Sigmoid colon (tissue), 7 donors: Measurements from ENCODE around the gene NEDD9. TPM values are rescaled to one million over a fixed set of nuclear protein-coding genes. Genes with fewer than 3 reads are reported as not detected.

ENCODE experiments used
- DNase-seq: peaks from one replicate; pipeline ENCODE4 v3.0.0-alpha.2; 2019
- H3K27ac ChIP-seq, 4 donors: fragments of 200-600 bp; sonication (generic); one replicate each; pipeline ENCODE4 v1.5.1; 2016 to 2019; ENCODE audit warnings: mild to moderate bottlenecking in 1 of 4
- H3K27me3 ChIP-seq, 3 donors: fragments of 200-600 bp; sonication (generic); one replicate each; pipeline ENCODE4 v1.5.1; 2019; ENCODE audit warnings: mild to moderate bottlenecking in 1 of 3
- H3K36me3 ChIP-seq, 4 donors: fragments of 200-600 bp; sonication (generic); one replicate each; pipeline ENCODE4 v1.5.1; 2016 to 2019
- H3K4me1 ChIP-seq, 4 donors: fragments of 200-600 bp; sonication (generic); one replicate each; pipeline ENCODE4 v1.5.1; 2017 to 2019
- H3K4me3 ChIP-seq, 4 donors: fragments of 200-600 bp; sonication (generic); one replicate each; pipeline ENCODE4 v1.5.1; 2017 to 2019; ENCODE audit warnings: mild to moderate bottlenecking in 2 of 4, moderate library complexity in 1 of 4
- H3K9me3 ChIP-seq, 4 donors: fragments of 200-600 bp in 3 of 4; sonication (generic) in 3 of 4; one replicate each; pipeline versions ENCODE4 v1.5.1 to v1.6.1; 2013 to 2019
- EP300 ChIP-seq, 4 donors: sonication (generic); formaldehyde crosslinking; IDR thresholded peaks; one replicate each; pipeline ENCODE4 v1.6.1; 2017; ENCODE audit warnings: antibody characterized with exemption in 4 of 4
- POLR2A ChIP-seq, 2 donors: fragments of 450-650 bp; IDR thresholded peaks; one replicate each; pipeline ENCODE4 v1.6.1; 2016; ENCODE audit warnings: antibody characterized with exemption in 2 of 2, mild to moderate bottlenecking in 2 of 2, moderate library complexity in 2 of 2
- POLR2AphosphoS5 ChIP-seq, 4 donors: sonication (generic); formaldehyde crosslinking; IDR thresholded peaks; one replicate each; pipeline ENCODE4 v1.6.1; 2017; ENCODE audit warnings: antibody characterized with exemption in 4 of 4
- WGBS, 2 donors: extraction: QIAGEN DNeasy Blood & Tissue Kit; methylation state at CpG; one replicate each; pipeline ENCODE4 v1.1.7; 2013; 5-methylcytosine and 5-hydroxymethylcytosine counted together
- intact Hi-C: fragments of 100-400 bp; cut with DNase I; formaldehyde crosslinking; loops from one replicate; pipeline ENCODE4 v1.15.1; 2023
- polyA plus RNA-seq, 3 donors: library from polyadenylated mRNA; stranded (reverse); fragments of 200-250 nt; gene quantifications; one replicate each; pipeline ENCODE4 v1.2.3, GENCODE V29; 2013
- total RNA-seq, 4 donors: library from RNA; depleted of rRNA; stranded (reverse); fragments of >200 nt; gene quantifications; one replicate each; pipeline ENCODE4 v1.1.0, GENCODE V29; 2016
- TF ChIP-seq, protein P1 (sequence below), 4 experiments: fragments of 450-650 bp in 3 of 4; fragments of 200-600 bp in 1 of 4; IDR thresholded peaks; one replicate each; pipeline ENCODE4 v1.5.1; 2016 to 2019; ENCODE audit warnings: antibody characterized with exemption in 4 of 4, mild to moderate bottlenecking in 3 of 4, moderate library complexity in 2 of 4
- donor health status: healthy with polysubstance abuse.
- donor health status: Bipolar disorder and iron deficiency.
- donor health status: healthy.

NEDD9 gene
- total and polyA plus RNA-seq, 7 donors = 13.8 to 42.5 (median 21.4) TPM

DNA sequence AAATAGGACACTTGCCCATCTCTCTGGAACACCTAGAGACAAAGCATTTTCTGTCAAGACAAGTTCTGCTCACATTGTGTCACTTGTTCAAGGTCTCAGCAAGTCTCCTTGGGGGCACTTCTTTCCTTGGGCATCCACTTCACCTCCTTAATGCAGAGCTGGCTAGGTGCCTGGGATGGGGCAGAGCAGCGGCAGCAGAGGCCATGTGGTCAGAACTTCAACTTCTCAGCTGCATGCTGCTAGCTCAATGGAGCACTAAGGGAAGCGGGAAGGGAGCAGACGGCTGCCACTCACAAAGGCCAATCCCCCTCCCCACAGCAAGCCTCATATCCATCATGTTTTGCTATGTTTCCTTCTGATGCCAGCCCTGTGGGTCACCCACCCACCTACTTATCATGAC, 31.5 kb downstream of the NEDD9 start:
- Histone ChIP-seq H3K9me3 (no peaks in the 10 kb centered on the region), H3K36me3 (peaks cover 0 to 8% (median 0%) of the 10 kb centered on the region in 4 donors), H3K4me1 (peaks cover 0 to 25% (median 15%) of the 10 kb centered on the region in 4 donors), H3K4me3 (no peak overlapping the region), H3K27ac (no peak overlapping the region), H3K27me3 (no peaks in the 10 kb centered on the region)
- DNase-seq = no peak
- WGBS, 2 donors = 65 to 66% methylated on average over 3 of the region's 3 CpGs
- TF ChIP-seq POLR2A (IDR thresholded peaks at IDR 0.05) = no peak
- no peak for TF ChIP-seq EP300 (IDR thresholded peaks at IDR 0.05)
- no peak for TF ChIP-seq POLR2AphosphoS5 (IDR thresholded peaks at IDR 0.05)
- TF ChIP-seq, protein P1, sequence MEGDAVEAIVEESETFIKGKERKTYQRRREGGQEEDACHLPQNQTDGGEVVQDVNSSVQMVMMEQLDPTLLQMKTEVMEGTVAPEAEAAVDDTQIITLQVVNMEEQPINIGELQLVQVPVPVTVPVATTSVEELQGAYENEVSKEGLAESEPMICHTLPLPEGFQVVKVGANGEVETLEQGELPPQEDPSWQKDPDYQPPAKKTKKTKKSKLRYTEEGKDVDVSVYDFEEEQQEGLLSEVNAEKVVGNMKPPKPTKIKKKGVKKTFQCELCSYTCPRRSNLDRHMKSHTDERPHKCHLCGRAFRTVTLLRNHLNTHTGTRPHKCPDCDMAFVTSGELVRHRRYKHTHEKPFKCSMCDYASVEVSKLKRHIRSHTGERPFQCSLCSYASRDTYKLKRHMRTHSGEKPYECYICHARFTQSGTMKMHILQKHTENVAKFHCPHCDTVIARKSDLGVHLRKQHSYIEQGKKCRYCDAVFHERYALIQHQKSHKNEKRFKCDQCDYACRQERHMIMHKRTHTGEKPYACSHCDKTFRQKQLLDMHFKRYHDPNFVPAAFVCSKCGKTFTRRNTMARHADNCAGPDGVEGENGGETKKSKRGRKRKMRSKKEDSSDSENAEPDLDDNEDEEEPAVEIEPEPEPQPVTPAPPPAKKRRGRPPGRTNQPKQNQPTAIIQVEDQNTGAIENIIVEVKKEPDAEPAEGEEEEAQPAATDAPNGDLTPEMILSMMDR (IDR thresholded peaks at IDR 0.05) = no peak
- intact Hi-C loops = no loop called here

DNA sequence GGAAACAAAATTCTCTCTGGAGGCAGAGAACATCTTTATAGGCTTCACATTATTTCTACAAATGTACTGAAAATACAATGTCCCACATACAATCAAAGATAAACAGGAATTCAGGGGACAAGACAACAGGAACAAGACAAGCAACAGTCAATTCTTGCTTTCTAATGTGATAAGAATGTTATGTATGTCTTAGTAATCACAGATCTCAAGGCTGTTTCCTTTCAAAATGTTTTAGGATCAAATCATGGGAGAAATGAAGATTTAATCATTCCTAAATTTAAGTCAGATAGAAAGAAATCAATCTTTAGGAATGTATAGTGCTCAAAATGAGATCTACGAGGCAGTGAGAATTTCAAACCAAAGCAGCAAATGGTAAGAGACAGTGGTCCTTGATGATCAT, 32.1 kb downstream of the NEDD9 start:
- no peaks in the 10 kb centered on the region for H3K27me3 ChIP-seq
- no peaks in the 10 kb centered on the region for H3K9me3 ChIP-seq
- intact Hi-C loops = no loop called here
- peaks cover 0 to 25% (median 17%) of the 10 kb centered on the region in 4 donors for H3K4me1 ChIP-seq
- no peak overlapping the region for H3K27ac ChIP-seq
- no peak overlapping the region for H3K4me3 ChIP-seq
- H3K36me3 ChIP-seq = peaks cover 0 to 8% (median 0%) of the 10 kb centered on the region in 4 donors
- TF ChIP-seq POLR2AphosphoS5 (IDR thresholded peaks at IDR 0.05) (no peak), EP300 (IDR thresholded peaks at IDR 0.05) (no peak), POLR2A (IDR thresholded peaks at IDR 0.05) (no peak)
- TF ChIP-seq, protein P1 (IDR thresholded peaks at IDR 0.05) = no peak
- DNase-seq = no peak
- 95 to 99% methylated on average over 1 of the region's 1 CpG for WGBS, 2 donors

DNA sequence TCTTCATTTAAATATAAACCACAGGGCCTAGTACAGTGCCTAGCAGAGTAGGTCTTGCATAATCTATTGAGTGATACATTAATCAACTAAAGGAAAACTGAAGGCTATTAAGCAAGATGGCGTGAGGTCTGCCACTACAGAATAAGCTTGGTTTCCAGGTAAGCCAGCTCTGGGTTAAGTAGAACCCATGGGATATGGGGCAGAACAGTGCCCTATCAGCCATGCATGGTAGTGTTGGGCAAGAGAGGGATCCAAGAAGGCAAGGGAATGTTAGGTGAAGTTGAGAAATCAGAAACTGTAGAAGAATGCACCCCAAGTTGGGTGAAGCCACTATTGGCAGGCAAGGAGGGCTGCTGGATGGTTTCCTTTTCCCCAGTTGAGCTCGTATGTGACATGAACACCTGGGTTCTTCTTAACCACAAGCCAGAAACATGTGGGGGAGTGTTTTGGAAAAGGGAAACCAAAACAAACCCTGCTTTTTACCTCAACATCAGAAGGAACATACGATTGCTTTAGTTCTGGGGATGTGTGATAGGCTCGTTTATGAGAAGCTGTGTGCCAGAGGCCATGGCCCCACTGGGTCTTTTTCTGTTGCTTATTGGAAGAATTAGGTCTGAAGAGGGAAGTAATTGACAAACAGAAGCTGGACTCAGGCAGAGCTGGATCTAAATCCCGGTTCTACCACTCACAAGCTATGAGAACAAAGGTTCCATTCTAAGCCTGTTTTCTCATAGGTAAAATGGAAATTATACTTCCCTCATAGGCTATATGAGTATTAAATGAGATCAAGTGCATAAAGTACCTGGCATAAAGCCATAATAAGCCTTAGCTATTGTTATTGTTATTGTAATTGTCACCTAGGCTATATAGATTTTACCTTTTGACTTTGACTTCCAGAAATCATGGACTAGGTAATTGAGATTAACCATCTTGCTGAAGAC, 33.5 kb downstream of the NEDD9 start:
- no peak for DNase-seq
- TF ChIP-seq EP300 (IDR thresholded peaks at IDR 0.05) = no peak
- no peak for TF ChIP-seq POLR2AphosphoS5 (IDR thresholded peaks at IDR 0.05)
- no peak for TF ChIP-seq POLR2A (IDR thresholded peaks at IDR 0.05)
- TF ChIP-seq, protein P1 (IDR thresholded peaks at IDR 0.05) = no peak
- intact Hi-C loops = no loop called here
- Histone ChIP-seq H3K27ac (no peak overlapping the region), H3K27me3 (no peaks in the 10 kb centered on the region), H3K9me3 (no peaks in the 10 kb centered on the region), H3K4me1 (peaks cover 0 to 39% (median 23%) of the 10 kb centered on the region in 4 donors), H3K36me3 (peaks cover 0 to 8% (median 0%) of the 10 kb centered on the region in 4 donors), H3K4me3 (no peak overlapping the region)
- 49 to 59% methylated on average over 5 of the region's 5 CpGs for WGBS, 2 donors

DNA sequence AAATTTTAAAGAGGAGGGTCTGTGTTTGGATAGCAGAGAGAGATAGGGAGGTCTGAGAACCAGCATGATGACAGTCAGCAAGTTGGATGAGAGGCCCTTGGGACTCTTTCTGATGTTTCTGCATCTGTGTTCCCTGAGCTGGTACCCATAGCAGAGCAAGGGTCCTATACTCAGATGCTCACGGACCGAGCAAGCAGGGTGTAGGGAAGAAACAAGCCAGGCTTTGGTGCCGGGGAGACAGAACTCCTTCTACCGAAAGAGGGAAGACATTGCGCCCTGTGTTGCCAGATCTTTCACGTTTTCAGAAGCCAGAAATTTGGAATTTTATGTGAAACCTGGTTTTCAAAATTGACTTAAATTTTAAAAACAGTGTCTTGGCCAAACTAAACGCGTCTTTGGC, 34.6 kb downstream of the NEDD9 start:
- H3K4me1 ChIP-seq = peaks cover 0 to 36% (median 19%) of the 10 kb centered on the region in 4 donors
- WGBS, 2 donors = 95 to 97% methylated on average over 8 of the region's 8 CpGs
- no peak for DNase-seq
- no peaks in the 10 kb centered on the region for H3K9me3 ChIP-seq
- no peak overlapping the region for H3K27ac ChIP-seq
- TF ChIP-seq POLR2A (IDR thresholded peaks at IDR 0.05) (no peak), POLR2AphosphoS5 (IDR thresholded peaks at IDR 0.05) (no peak), EP300 (IDR thresholded peaks at IDR 0.05) (no peak)
- TF ChIP-seq, protein P1 (IDR thresholded peaks at IDR 0.05) = no peak
- no peaks in the 10 kb centered on the region for H3K27me3 ChIP-seq
- no peak overlapping the region for H3K4me3 ChIP-seq
- peaks cover 0 to 14% (median 0%) of the 10 kb centered on the region in 4 donors for H3K36me3 ChIP-seq
- intact Hi-C loops = no loop called here
